Measurements from ENCODE around the gene MCC.

MCC gene

DNA sequence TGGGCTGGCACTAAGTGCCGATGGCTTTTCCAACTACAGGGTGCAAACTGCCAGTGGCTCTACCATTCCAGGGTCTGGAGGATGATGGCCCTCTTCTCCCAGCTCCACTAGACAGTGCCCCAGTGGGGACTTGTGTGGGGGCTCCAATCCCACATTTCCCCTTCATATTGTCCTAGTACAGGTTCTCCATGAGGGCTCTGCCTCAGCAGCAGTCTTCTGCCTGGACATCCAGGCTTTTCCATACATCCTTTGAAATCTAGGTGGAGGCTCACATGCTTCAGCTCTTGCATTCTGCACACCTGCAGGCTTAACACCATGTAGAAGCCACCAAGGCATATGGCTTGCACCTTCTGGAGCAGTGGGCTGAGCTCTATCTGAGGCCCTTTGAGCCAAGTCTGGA, 123.8 kb downstream of the MCC start:
- DNase-seq (ENCODE audit: low spot score): no peak

DNA sequence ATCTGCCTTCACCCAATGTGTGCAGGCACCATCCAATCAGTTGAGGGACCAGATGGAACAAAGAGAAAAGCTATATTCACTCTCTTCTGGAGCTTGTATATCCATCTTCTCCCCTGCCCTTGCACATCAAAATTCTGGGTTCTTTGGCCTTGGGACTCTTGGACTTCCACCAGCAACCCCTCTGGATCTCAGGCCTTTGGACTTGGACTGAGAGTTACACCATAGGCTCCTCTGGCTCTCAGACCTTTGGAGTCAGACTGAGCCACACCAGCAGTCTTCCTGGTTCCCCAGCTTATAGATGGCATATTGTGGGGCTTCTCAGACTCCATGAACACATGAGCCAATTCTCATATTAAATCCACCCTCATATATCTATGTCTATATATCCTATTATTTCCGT, 126.6 kb downstream of the MCC start:
- no peak for DNase-seq (ENCODE audit: low spot score)

DNA sequence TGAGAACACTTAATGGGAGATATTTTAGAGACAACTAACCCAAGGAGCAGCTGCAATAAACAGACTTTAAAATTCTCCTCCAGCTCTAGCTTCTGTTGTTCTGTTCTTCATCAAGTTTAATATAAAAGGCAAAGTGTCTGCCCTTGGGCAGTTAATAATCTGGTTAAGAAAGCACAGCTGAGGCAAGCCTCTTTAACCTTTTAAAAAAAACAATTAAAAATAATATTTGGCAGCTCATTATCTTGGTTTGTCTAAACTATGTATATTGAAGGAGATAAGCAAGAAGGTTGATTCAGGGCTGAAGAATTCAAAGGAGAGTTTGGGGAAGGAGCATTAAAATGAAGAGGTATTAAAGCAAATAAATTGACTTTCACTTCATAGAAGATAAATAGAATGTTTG, 128.8 kb downstream of the MCC start:
- no peak for DNase-seq (ENCODE audit: low spot score)

- no peak for DNase-seq (ENCODE audit: low spot score)
These were observed 129.6 kb downstream of the MCC start for GRCh38 chr5:113358696-113359095.

DNA sequence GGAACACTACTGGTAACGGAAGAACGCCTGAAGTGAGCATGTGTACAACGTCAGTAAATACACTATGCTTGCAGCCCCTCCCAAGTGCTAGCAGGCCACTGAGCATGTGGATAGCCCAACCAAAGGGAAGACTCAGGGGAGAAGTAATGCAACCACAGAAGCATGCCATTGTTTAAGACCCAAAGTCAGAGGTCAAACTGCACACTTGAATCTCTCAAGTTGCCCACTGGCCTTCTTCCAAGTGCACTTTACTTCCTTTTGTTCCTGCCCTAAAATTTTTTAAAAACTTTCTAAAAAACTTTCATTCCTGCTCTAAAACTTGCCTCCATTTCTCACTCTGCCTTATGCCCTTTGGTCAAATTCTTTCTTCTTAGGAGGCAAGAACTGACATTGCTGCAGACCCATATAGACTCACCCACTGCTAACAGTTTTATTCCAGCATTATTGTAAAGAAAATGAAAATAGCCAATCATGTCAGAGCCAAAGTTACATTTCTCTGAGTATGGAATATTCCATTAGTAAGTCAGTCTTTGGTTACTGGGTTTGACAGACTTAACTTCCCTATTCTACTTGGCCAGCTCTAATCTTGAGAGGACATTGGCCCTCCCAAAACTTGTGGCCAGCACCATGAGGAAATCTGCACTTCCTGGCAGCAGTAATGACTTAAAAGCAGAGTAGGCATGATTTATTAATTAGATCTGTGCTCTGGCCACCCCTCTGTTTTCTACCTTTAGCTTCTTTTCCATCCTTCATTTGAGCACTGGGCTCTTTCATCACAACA, 130.4 kb downstream of the MCC start:
- DNase-seq (ENCODE audit: low spot score): no peak

DNA sequence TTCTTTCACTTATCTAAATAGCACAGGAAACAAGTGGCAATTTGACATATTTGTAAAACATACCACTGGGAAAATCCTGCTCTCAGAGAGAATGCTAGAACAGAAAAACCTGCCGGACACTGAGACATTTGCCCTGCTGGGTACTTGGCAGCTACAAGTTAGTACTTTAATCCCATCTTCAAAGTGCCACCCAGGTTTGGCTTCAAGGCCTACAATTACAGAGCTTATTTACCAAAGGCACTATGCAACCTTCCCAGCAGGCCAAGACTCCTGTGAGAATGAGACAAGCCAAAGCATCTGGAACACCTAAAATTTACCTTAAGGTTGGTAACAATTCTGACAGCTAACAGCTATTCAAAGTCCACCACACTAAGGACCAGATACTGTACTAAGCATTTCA, 131.8 kb downstream of the MCC start:
- DNase-seq (ENCODE audit: low spot score): no peak

DNA sequence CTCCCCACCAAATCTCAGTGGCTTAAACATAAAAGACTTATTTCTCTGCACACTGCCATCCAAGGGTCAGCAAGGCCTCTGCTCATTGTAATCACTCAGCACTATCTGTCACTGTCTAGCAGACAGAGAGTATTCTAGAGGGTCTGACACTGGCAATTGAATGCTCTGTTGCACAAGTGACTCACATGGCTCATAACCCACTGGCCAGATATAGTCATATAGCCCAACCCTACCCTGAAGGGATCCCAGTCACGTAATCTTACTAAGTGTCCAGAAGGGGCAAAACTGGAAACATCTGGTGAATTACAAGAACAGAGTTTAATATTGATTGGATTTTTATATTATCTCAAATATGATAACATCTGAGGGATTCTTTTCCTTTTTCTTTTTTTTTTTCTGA, 134.2 kb downstream of the MCC start:
- no peak for DNase-seq (ENCODE audit: low spot score)

- no peak for DNase-seq (ENCODE audit: low spot score)
These were observed 140.7 kb downstream of the MCC start for GRCh38 chr5:113347572-113347971.

DNA sequence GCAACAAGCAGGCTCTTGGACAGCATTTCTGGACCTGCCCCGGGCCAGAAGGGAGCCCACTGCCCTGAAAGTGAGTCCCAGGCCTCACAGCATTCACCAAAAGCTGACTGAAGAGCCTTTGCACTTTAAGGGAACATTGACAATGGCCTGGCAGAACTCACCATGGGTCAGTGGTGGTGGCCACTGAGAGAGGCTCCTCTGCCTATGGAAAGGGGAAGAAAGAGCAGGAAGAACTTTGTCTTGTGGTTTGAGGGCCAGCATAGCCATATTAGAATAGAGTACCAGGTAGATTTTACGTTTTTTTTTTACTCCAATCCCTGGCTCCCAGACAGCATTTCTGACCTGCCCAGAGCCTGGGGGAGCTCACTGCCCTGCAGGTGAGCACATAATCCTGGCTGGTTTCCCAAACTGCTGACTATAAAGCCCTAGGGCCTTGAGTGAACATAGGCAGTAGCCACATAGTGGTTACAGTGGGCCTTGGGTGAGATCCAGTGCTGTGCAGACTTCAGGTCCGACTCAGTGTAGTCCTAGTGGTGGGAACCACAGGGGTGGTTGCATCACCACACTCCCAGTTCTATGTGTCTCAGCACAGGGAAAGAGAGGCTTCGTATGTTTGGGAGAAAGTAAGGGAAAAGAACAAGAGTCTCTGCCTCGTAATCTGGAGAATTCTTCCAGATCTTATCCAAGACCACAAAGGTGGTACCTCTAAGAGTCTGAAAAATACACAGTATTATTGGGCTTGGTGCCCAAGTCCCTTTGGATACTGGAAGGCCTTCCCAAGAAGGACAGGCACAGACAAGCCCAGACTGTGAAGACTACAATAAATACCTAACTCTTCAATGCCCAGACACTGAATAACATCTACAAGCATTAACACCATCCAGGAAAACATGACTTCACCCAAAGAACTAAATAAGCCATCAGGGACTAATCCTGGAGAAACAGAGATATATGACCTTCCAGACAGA, 143.0 kb downstream of the MCC start:
- no peak for DNase-seq (ENCODE audit: low spot score)

- no peak for DNase-seq (ENCODE audit: low spot score)
These were observed 144.9 kb downstream of the MCC start for GRCh38 chr5:113343343-113343742.

DNA sequence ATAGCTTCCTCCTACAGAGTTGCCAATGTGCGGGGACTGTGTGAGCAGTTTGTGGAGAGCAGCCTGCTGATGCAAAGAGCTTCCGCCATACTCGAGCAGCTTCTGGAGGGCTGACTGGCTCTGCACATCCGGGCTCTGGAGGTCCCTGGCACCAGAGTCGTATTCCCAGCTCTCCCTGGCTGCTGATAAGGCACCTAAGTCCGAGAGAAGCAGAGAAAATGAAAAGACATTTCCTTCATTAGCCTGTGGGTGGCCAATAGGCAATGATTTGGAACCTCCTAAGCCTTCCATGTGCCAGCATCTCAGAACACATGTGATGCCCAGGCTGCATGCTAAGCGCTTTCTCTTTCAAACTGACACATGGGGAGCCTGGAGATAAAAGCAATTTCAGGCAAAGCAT, 147.7 kb downstream of the MCC start:
- no peak for DNase-seq (ENCODE audit: low spot score)

GRCh38 chr5:113338628-113339027, 149.6 kb downstream of the MCC start:
- no peak for DNase-seq (ENCODE audit: low spot score)

DNA sequence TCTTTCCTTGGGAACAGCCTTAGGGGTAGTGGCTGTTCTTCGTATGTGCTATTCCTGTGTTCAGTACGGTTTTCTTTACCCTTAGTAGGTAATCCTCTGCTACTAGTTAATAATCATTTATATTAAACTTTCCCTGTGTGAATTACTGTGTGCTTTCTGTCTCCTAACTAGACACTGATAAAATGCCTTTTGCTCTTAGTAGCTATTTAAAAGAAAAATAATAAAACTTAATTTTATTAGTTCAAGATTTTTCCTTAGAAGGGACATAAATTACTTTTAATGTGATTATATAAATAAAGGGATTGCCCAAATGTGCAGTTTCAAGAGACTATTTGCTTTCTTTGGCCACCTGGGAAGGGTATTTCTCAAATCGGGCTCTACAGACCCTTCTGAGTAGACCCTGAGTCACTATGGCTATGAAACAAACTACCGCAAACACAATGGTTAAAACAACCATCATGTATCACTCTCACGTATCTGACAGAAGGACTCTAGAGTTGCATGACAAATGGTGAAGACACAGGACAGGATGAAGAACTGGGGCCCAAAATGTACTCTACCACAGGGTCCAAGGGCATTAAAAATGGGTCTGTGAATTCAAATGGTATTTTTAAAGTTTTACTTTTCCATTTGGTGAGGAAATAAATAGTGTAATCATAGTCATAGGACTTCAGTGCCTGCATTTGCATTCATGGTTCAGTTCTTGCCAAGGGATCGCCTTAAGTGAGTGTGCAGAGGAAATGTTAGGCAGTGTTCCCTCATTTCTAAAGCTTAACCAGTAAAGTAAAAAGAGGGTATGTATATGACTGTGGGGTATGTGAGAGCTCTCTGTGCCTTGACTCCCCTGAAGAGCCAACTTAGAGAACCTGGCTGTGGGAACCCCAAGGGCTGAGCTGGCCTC, 150.5 kb downstream of the MCC start:
- no peak for DNase-seq (ENCODE audit: low spot score)

DNA sequence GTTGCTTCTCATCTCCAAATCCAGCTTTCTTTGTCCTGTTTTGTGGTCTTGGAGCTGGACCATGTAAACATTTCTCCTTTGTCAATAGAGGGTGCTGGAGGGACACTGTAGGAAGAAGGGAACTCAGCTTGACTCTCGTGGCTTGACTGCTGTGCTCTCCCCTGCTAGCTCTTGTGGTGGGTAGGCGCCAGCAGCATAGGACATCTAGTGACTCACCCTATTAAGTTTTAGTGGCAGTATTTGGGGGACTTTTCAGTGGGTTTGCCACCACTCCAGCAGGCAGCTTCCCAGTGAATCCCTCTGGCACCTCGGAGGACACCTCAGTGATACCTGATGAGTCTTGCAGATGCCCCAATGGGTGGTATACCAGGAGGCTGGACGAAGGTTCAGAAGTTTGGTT, 151.3 kb downstream of the MCC start:
- DNase-seq (ENCODE audit: low spot score): peak; percentile 26

GRCh38 chr5:113333411-113333810, 154.8 kb downstream of the MCC start:
- DNase-seq (ENCODE audit: low spot score): no peak

GRCh38 chr5:113331209-113331551, 157.1 kb downstream of the MCC start:
- DNase-seq (ENCODE audit: low spot score): no peak

GRCh38 chr5:113330533-113331208, 157.6 kb downstream of the MCC start:
- DNase-seq (ENCODE audit: low spot score): peak; percentile 34

GRCh38 chr5:113329981-113330380, 158.3 kb downstream of the MCC start:
- no peak for DNase-seq (ENCODE audit: low spot score)

GRCh38 chr5:113325054-113325453, 163.2 kb downstream of the MCC start:
- DNase-seq (ENCODE audit: low spot score): no peak

GRCh38 chr5:113321276-113321675, 167.0 kb downstream of the MCC start:
- DNase-seq (ENCODE audit: low spot score): no peak

GRCh38 chr5:113320273-113320780, 167.9 kb downstream of the MCC start:
- DNase-seq (ENCODE audit: low spot score): no peak

Measured in iPS-NIHi11 (cell line).